ENCODE measurements around the gene C5AR1. TPM values are rescaled to one million over a fixed set of nuclear protein-coding genes. Genes with fewer than 3 reads are reported as not detected.
"Not testable (repeated sequence)": the region's sequence is repeated elsewhere in the genome, so short reads cannot be mapped to it uniquely, and the experiment has no call there.

The C5AR1 gene
- total RNA-seq, 2 donors from 2014 or later, result 1.3 to 3.2 TPM

GRCh38 chr19:47275791-47276461 lies 33.7 kb upstream of the C5AR1 start:
- ATAC-seq, result no peak
- Mint-ChIP-seq H3K9me3 (no peaks in the 10 kb centered on the region), H3K27ac (peak overlapping the region in 1 of 2 donors; percentile 88), H3K36me3 (peaks cover 0 to 13% of the 10 kb centered on the region in 2 donors)
- no peak for DNase-seq (ENCODE audit: low spot score in 2 of 2)

- ATAC-seq; H3K9me3 Mint-ChIP-seq; DNase-seq (ENCODE audit: low spot score in 2 of 2); H3K27ac Mint-ChIP-seq: not testable (repeated sequence)
- H3K36me3 Mint-ChIP-seq, result peaks cover 0 to 13% of the 10 kb centered on the region in 2 donors
Measured at GRCh38 chr19:47276513-47276912, 33.1 kb upstream of the C5AR1 start.

- ATAC-seq (peak; percentile 53 to 66), DNase-seq (ENCODE audit: low spot score in 2 of 2) (peak in 1 of 2 donors; percentile 80)
- H3K27ac Mint-ChIP-seq, result peak overlapping the region; percentile 25 to 60
- H3K9me3 Mint-ChIP-seq, result no peaks in the 10 kb centered on the region
- peaks cover 0 to 12% of the 10 kb centered on the region in 2 donors for H3K36me3 Mint-ChIP-seq
Measured at GRCh38 chr19:47280183-47280797, 29.4 kb upstream of the C5AR1 start.

GRCh38 chr19:47283405-47284059 lies 26.1 kb upstream of the C5AR1 start:
- Mint-ChIP-seq H3K36me3 (peaks cover 0 to 5% of the 10 kb centered on the region in 2 donors), H3K27ac (no peak overlapping the region)
- ATAC-seq, result no peak

GRCh38 chr19:47284324-47284899 lies 25.2 kb upstream of the C5AR1 start:
- peak in 1 of 2 donors; percentile 75 for DNase-seq (ENCODE audit: low spot score in 2 of 2)
- Mint-ChIP-seq H3K36me3 (peaks cover 0 to 5% of the 10 kb centered on the region in 2 donors), H3K27ac (no peak overlapping the region), H3K9me3 (no peaks in the 10 kb centered on the region)
- peak in 1 of 2 donors; percentile 40 for ATAC-seq

More at GRCh38 chr19:47283405-47284059, 26.1 kb upstream of the C5AR1 start:
- H3K9me3 Mint-ChIP-seq, result no peaks in the 10 kb centered on the region
- DNase-seq (ENCODE audit: low spot score in 2 of 2), result no peak

GRCh38 chr19:47296036-47296435 lies 13.6 kb upstream of the C5AR1 start:
- ATAC-seq (peak; percentile 97 to 99), DNase-seq (ENCODE audit: low spot score in 2 of 2) (peak; percentile 65 to 92)
- H3K9me3 Mint-ChIP-seq, result no peaks in the 10 kb centered on the region
- H3K27ac Mint-ChIP-seq, result peak overlapping the region in 1 of 2 donors; percentile 2
- H3K36me3 Mint-ChIP-seq, result no peaks in the 10 kb centered on the region

GRCh38 chr19:47300867-47301266 lies 8.8 kb upstream of the C5AR1 start:
- ATAC-seq, result not testable (repeated sequence)

GRCh38 chr19:47302249-47302648 lies 7.4 kb upstream of the C5AR1 start:
- ATAC-seq (no peak), DNase-seq (ENCODE audit: low spot score in 2 of 2) (no peak)
- no peak overlapping the region for H3K27ac Mint-ChIP-seq
- H3K9me3 Mint-ChIP-seq, result no peaks in the 10 kb centered on the region
- no peaks in the 10 kb centered on the region for H3K36me3 Mint-ChIP-seq

More at GRCh38 chr19:47300867-47301266, 8.8 kb upstream of the C5AR1 start:
- not testable (repeated sequence) for H3K9me3 Mint-ChIP-seq; H3K27ac Mint-ChIP-seq; H3K36me3 Mint-ChIP-seq; DNase-seq (ENCODE audit: low spot score in 2 of 2)

GRCh38 chr19:47303966-47304365 lies 5.7 kb upstream of the C5AR1 start:
- Mint-ChIP-seq H3K36me3 (no peaks in the 10 kb centered on the region), H3K9me3 (no peaks in the 10 kb centered on the region), H3K27ac (no peak overlapping the region)
- no peak for DNase-seq (ENCODE audit: low spot score in 2 of 2)
- no peak for ATAC-seq

- Mint-ChIP-seq H3K9me3 (no peaks in the 10 kb centered on the region), H3K36me3 (no peaks in the 10 kb centered on the region), H3K27ac (no peak overlapping the region)
- ATAC-seq (no peak), DNase-seq (ENCODE audit: low spot score in 2 of 2) (peak in 1 of 2 donors; percentile 65)
Measured at GRCh38 chr19:47305309-47305751, 4.3 kb upstream of the C5AR1 start.

- DNase-seq (ENCODE audit: low spot score in 2 of 2), result no peak
- no peaks in the 10 kb centered on the region for H3K9me3 Mint-ChIP-seq
- H3K27ac Mint-ChIP-seq, result no peak overlapping the region
- H3K36me3 Mint-ChIP-seq, result no peaks in the 10 kb centered on the region
- no peak for ATAC-seq
Measured at GRCh38 chr19:47306303-47306702, 3.4 kb upstream of the C5AR1 start.

- H3K27ac Mint-ChIP-seq, result peak overlapping the region in 1 of 2 donors; percentile 50
- ATAC-seq (no peak), DNase-seq (ENCODE audit: low spot score in 2 of 2) (no peak)
- no peaks in the 10 kb centered on the region for H3K9me3 Mint-ChIP-seq
- H3K36me3 Mint-ChIP-seq, result no peaks in the 10 kb centered on the region
Measured at GRCh38 chr19:47309038-47309437, 623 bp upstream of the C5AR1 start.

- Mint-ChIP-seq H3K36me3 (no peaks in the 10 kb centered on the region), H3K9me3 (no peaks in the 10 kb centered on the region), H3K27ac (no peak overlapping the region)
- DNase-seq (ENCODE audit: low spot score in 2 of 2), result no peak
- ATAC-seq, result no peak
Measured at GRCh38 chr19:47310323-47310722, 662 bp downstream of the C5AR1 start.

- Mint-ChIP-seq H3K9me3 (no peaks in the 10 kb centered on the region), H3K36me3 (no peaks in the 10 kb centered on the region), H3K27ac (peak overlapping the region in 1 of 2 donors; percentile 67)
- DNase-seq (ENCODE audit: low spot score in 2 of 2), result no peak
- no peak for ATAC-seq
Measured at GRCh38 chr19:47310819-47311218, 1.2 kb downstream of the C5AR1 start.

- Mint-ChIP-seq H3K9me3 (no peaks in the 10 kb centered on the region), H3K36me3 (no peaks in the 10 kb centered on the region), H3K27ac (no peak overlapping the region)
- ATAC-seq (no peak), DNase-seq (ENCODE audit: low spot score in 2 of 2) (no peak)
Measured at GRCh38 chr19:47312366-47313006, 2.8 kb downstream of the C5AR1 start.

GRCh38 chr19:47313754-47314295 lies 4.2 kb downstream of the C5AR1 start:
- no peak for ATAC-seq
- Mint-ChIP-seq H3K36me3 (no peaks in the 10 kb centered on the region), H3K27ac (no peak overlapping the region), H3K9me3 (no peaks in the 10 kb centered on the region)
- no peak for DNase-seq (ENCODE audit: low spot score in 2 of 2)
